ENCODE measurements around the gene NAA15. TPM values are rescaled to one million over a fixed set of nuclear protein-coding genes. Genes with fewer than 3 reads are reported as not detected.
A peak's percentile ranks its signal among the peaks of the same experiment; 100 is the strongest.

Gene NAA15
- total RNA-seq, 4 donors from 2014 or later: 25.0 to 48.8 (median 37.2) TPM

DNA sequence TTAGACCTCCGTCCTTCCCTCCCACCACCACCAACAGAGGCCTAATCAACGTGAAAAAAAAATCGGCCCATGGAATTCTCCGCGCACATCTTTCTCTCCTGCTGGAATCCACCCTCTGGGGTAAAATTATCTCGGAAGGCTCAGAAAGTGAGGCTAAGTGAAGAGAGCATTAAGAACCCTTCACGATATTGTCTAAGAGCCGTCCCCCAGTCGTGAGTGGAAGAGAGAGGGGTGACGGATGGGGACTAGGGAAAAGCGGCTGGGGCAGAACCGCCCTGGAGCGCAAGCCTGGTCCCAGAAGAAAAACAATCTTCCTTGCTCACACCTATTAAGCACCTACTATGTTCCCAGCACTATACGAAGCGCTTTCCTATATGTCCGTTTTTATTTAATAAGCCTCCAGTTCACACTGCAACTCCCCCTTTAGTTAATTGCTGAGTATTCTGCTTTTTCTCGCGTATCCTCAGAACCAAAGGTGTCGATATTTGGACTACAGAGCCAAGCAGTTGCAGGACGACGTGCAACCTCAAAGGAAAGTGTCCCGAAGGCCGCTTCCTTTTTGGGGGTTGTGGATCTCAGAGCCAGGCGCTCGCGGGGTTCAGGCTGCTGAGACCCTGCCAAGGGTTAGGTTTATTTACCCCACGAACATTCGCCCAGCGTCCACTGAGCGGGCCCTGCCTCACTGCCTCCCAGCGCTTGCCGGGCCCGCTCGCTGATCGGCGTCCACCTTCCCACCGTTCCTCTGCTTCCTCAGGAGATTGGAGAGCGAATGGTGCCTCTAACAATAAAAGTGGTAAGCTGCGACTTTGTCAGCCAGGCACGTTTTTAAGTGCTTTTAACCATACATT is 22.2 kb upstream of the NAA15 start:
- intact Hi-C loops (cut with DNase I; ENCODE audit: low total_unique reads) (no loop called here), in situ Hi-C loops (cut with MboI; ENCODE audit: low sequenced_read_pairs in 4 of 4) (no loop called here)
- no peak for ATAC-seq
- TF ChIP-seq POLR2A (IDR thresholded peaks at IDR 0.05): no peak
- TF ChIP-seq, protein P1, sequence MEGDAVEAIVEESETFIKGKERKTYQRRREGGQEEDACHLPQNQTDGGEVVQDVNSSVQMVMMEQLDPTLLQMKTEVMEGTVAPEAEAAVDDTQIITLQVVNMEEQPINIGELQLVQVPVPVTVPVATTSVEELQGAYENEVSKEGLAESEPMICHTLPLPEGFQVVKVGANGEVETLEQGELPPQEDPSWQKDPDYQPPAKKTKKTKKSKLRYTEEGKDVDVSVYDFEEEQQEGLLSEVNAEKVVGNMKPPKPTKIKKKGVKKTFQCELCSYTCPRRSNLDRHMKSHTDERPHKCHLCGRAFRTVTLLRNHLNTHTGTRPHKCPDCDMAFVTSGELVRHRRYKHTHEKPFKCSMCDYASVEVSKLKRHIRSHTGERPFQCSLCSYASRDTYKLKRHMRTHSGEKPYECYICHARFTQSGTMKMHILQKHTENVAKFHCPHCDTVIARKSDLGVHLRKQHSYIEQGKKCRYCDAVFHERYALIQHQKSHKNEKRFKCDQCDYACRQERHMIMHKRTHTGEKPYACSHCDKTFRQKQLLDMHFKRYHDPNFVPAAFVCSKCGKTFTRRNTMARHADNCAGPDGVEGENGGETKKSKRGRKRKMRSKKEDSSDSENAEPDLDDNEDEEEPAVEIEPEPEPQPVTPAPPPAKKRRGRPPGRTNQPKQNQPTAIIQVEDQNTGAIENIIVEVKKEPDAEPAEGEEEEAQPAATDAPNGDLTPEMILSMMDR (IDR thresholded peaks at IDR 0.05 in 4 of 5, conservative IDR thresholded peaks at IDR 0.05 in 1 of 5): no peak
- Histone ChIP-seq H3K4me3 (peak overlapping the region in 3 of 4 donors; percentile 27 to 60 (median 46)), H3K9me3 (no peaks in the 10 kb centered on the region), H3K27ac (no peak overlapping the region), H3K36me3 (no peaks in the 10 kb centered on the region), H3K27me3 (peaks cover 9 to 15% (median 13%) of the 10 kb centered on the region in 3 donors), H3K4me1 (no peaks in the 10 kb centered on the region)
- DNase-seq: no peak

- intact Hi-C loops (cut with DNase I; ENCODE audit: low total_unique reads): no loop called here
- Histone ChIP-seq H3K4me3 (peak within 1 kb of the TSS; percentile 27 to 60 (median 39)), H3K4me1 (no peaks in the 10 kb centered on the region), H3K36me3 (no peaks in the 10 kb centered on the region), H3K27ac (no peak within 1 kb of the TSS), H3K9me3 (no peaks in the 10 kb centered on the region), H3K27me3 (peaks cover 9 to 15% (median 13%) of the 10 kb centered on the region in 3 donors)
- ATAC-seq (no peak), DNase-seq (no peak)
- in situ Hi-C loops (cut with MboI; ENCODE audit: low sequenced_read_pairs in 4 of 4): no loop called here
- TF ChIP-seq POLR2A (IDR thresholded peaks at IDR 0.05): no peak
- TF ChIP-seq, protein P1 (IDR thresholded peaks at IDR 0.05 in 4 of 5, conservative IDR thresholded peaks at IDR 0.05 in 1 of 5): no peak
Observed at GRCh38 chr4:139279760-139280620, 21.3 kb upstream of the NAA15 start, which contains the start of gene MGARP. Gene MGARP (minus strand): TSS chr4:139280225. CDS start chr4:139280158, 67 bp downstream.

DNA sequence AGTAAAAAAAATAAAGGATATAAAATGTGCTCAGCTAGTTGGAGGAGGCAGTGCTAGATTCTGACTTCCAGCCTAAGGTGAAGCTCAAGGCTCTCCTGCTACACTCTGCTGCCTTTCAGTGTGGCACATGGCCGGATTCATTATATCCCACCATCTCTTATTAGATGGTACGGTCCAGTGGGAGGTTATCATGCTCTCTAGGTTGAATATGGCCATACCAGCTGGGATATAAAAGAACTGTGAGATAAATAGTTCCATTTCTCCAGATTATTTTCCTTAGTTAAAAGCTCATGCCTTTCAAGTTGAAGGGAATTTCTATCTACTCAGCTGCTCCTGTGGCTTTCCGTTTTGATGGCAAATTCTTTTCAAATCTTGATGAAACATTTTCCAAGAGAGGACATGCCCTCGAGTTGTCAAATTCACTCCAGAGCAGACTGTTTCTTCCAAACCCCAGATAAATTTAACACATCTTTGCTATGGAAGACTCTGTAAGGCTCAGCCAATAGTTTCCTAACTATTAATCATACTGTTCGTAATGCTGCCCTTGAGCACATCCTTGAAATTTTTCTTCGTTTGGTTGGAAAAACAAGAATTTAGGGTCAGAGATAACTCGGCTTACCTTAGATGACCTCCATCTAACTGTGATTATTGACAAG is 19.1 kb upstream of the NAA15 start:
- intact Hi-C loops (cut with DNase I; ENCODE audit: low total_unique reads): no loop called here
- Histone ChIP-seq H3K36me3 (no peaks in the 10 kb centered on the region), H3K27ac (no peak overlapping the region), H3K9me3 (no peaks in the 10 kb centered on the region), H3K4me1 (no peaks in the 10 kb centered on the region), H3K27me3 (peaks cover 9 to 12% (median 9%) of the 10 kb centered on the region in 3 donors), H3K4me3 (no peak overlapping the region)
- in situ Hi-C loops (cut with MboI; ENCODE audit: low sequenced_read_pairs in 4 of 4): no loop called here
- no peak for ATAC-seq
- DNase-seq: no peak
- TF ChIP-seq, protein P1 (IDR thresholded peaks at IDR 0.05 in 4 of 5, conservative IDR thresholded peaks at IDR 0.05 in 1 of 5): no peak
- TF ChIP-seq POLR2A (IDR thresholded peaks at IDR 0.05): no peak

- no peaks in the 10 kb centered on the region for H3K4me1 ChIP-seq
- no peak overlapping the region for H3K4me3 ChIP-seq
- no peak for ATAC-seq
- TF ChIP-seq, protein P1 (IDR thresholded peaks at IDR 0.05 in 4 of 5, conservative IDR thresholded peaks at IDR 0.05 in 1 of 5): no peak
- no peak for TF ChIP-seq POLR2A (IDR thresholded peaks at IDR 0.05)
- H3K36me3 ChIP-seq: peaks cover 0 to under 1% of the 10 kb centered on the region in 2 donors
- peaks cover 8 to 12% (median 9%) of the 10 kb centered on the region in 3 donors for H3K27me3 ChIP-seq
- no peak overlapping the region for H3K27ac ChIP-seq
- in situ Hi-C loops (cut with MboI; ENCODE audit: low sequenced_read_pairs in 4 of 4): no loop called here
- intact Hi-C loops (cut with DNase I; ENCODE audit: low total_unique reads): no loop called here
- H3K9me3 ChIP-seq: no peaks in the 10 kb centered on the region
- DNase-seq: no peak
Observed at GRCh38 chr4:139282721-139283075, 18.6 kb upstream of the NAA15 start.

Measured in gastrocnemius medialis (tissue), 4 donors.